ENCODE measurements around the gene LRRC38.

Gene LRRC38

GRCh38 chr1:13549021-13549420 is 35.2 kb upstream of the LRRC38 start:
- FAIRE-seq, result no peak

GRCh38 chr1:13548281-13548680 is 34.5 kb upstream of the LRRC38 start:
- DNase-seq (ENCODE audit: insufficient read length, low spot score) (no peak), FAIRE-seq (no peak)
- TF ChIP-seq CTCF (IDR thresholded peaks at IDR 0.05; ENCODE audit: insufficient read depth, missing control alignments), result no peak

More at GRCh38 chr1:13549021-13549420, 35.2 kb upstream of the LRRC38 start:
- no peak for DNase-seq (ENCODE audit: insufficient read length, low spot score)
- no peak for TF ChIP-seq CTCF (IDR thresholded peaks at IDR 0.05; ENCODE audit: insufficient read depth, missing control alignments)

- FAIRE-seq, result no peak
- no peak for TF ChIP-seq CTCF (IDR thresholded peaks at IDR 0.05; ENCODE audit: insufficient read depth, missing control alignments)
- no peak for DNase-seq (ENCODE audit: insufficient read length, low spot score)
Measured at GRCh38 chr1:13546791-13547190, 33.0 kb upstream of the LRRC38 start.

GRCh38 chr1:13544221-13544556 is 30.4 kb upstream of the LRRC38 start:
- DNase-seq (ENCODE audit: insufficient read length, low spot score) (no peak), FAIRE-seq (no peak)
- no peak for TF ChIP-seq CTCF (IDR thresholded peaks at IDR 0.05; ENCODE audit: insufficient read depth, missing control alignments)

GRCh38 chr1:13543451-13544220 is 29.8 kb upstream of the LRRC38 start:
- TF ChIP-seq CTCF (IDR thresholded peaks at IDR 0.05; ENCODE audit: insufficient read depth, missing control alignments), result peak; percentile 67
- FAIRE-seq, result no peak
- DNase-seq (ENCODE audit: insufficient read length, low spot score), result no peak

- FAIRE-seq (no peak), DNase-seq (ENCODE audit: insufficient read length, low spot score) (no peak)
- TF ChIP-seq CTCF (IDR thresholded peaks at IDR 0.05; ENCODE audit: insufficient read depth, missing control alignments), result no peak
Measured at GRCh38 chr1:13541435-13542215, 27.8 kb upstream of the LRRC38 start.

GRCh38 chr1:13540866-13541265 is 27.1 kb upstream of the LRRC38 start:
- TF ChIP-seq CTCF (IDR thresholded peaks at IDR 0.05; ENCODE audit: insufficient read depth, missing control alignments), result no peak
- no peak for FAIRE-seq
- DNase-seq (ENCODE audit: insufficient read length, low spot score), result no peak

Measured in D721Med (cell line).